ENCODE data around the gene EPS8L3.

DNA sequence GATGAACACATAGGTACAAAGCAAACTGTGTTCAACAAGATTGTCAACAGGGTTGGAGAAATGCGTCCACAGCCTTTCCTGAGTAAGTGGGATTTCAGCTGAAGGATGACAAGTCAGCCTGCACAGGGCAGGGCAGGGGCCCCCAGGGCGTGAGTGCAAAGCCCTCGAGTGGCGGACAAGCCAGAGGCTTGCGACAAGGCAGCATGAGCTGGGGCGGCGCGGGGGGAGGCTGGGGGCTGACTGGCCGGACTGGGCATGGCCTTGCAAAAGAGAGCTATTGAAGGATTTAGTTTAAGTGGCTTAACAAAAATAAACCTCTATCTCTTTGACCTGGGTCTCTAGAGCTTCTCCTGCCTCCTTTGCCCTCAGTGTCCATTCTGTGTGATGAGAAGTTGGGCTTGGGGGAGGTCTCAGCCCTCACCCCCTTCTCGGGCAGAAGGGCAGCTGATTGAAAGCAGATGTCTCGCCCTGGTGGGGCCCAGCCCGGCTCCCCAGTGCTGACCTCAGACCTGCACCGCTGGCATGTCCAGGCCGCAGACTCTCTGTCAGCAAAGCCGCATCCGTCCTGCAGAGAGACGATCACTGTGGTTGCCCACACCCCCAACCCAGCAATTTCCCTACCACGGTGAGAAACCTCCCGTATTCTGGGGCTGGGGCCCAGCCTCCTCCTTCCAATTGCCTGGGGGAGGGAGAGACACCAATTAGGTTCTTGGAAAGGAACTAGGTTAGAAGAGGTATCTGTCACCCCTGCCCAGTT, 24.3 kb upstream of the EPS8L3 start:
- no peak for TF ChIP-seq CTCF (conservative IDR thresholded peaks at IDR 0.05 in 1 of 2, IDR thresholded peaks at IDR 0.05 in 1 of 2; ENCODE audit: extremely low read depth in 1 of 2, insufficient read depth in 1 of 2, low read depth in 1 of 2, low read length in 2 of 2)
- TF ChIP-seq EZH2 (IDR thresholded peaks at IDR 0.05; ENCODE audit: borderline replicate concordance, low read length), result no peak
